NT2/D1 (cell line): Measurements from ENCODE around the gene DMRTC1B.
"Not testable (repeated sequence)": the region's sequence is repeated elsewhere in the genome, so short reads cannot be mapped to it uniquely, and the experiment has no call there.

Source experiments
- DNase-seq: peaks from one replicate; pipeline ENCODE4 v3.0.0-alpha.2; 2011; ENCODE audit warnings: low read depth, low spot score
- H3K27me3 ChIP-seq: 2 replicates; pipeline ENCODE4 v1.6.0; 2011; ENCODE audit warnings: mild to moderate bottlenecking; ENCODE audit not compliant: insufficient read length, insufficient read depth
- H3K36me3 ChIP-seq: 2 replicates; pipeline ENCODE4 v1.6.1; 2011; ENCODE audit warnings: mild to moderate bottlenecking, low read length, mixed read lengths; ENCODE audit not compliant: insufficient read depth, insufficient read length
- H3K4me1 ChIP-seq: 2 replicates; pipeline ENCODE4 v1.5.1; 2011; ENCODE audit not compliant: insufficient read depth, insufficient read length
- H3K4me3 ChIP-seq: 2 replicates; pipeline ENCODE4 v1.5.1; 2011; ENCODE audit warnings: low read depth; ENCODE audit not compliant: insufficient read length
- H3K9ac ChIP-seq: 2 replicates; pipeline ENCODE4 v1.6.0; 2011; ENCODE audit warnings: low read depth; ENCODE audit not compliant: insufficient read length
- H3K9me3 ChIP-seq: 2 replicates; pipeline ENCODE4 v1.5.1; 2011; ENCODE audit warnings: mild to moderate bottlenecking, low read length; ENCODE audit not compliant: insufficient read depth

Gene DMRTC1B

DNA sequence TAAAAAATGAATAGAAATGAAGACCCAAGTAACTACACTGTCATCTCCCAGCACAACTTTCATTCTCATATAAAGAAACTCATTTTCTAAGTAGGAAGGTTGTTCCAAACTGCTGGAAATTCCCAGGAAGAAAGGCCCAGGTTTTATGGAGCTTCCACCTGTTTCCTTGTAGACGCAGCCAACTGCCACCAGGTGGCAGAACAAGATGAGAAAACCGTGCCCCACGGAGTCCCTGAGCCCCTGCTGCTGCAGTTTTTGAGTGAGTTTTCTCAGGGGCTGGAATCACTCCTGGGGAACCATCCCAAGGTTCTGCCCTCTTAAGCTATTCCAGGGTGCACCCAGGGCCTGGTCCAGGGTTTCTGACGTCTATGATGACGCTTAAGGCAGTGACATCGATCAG, 7.3 kb downstream of the DMRTC1B start:
- H3K36me3 ChIP-seq, H3K27me3 ChIP-seq, H3K4me3 ChIP-seq, H3K9me3 ChIP-seq, H3K4me1 ChIP-seq, H3K9ac ChIP-seq, DNase-seq: not testable (repeated sequence)

DNA sequence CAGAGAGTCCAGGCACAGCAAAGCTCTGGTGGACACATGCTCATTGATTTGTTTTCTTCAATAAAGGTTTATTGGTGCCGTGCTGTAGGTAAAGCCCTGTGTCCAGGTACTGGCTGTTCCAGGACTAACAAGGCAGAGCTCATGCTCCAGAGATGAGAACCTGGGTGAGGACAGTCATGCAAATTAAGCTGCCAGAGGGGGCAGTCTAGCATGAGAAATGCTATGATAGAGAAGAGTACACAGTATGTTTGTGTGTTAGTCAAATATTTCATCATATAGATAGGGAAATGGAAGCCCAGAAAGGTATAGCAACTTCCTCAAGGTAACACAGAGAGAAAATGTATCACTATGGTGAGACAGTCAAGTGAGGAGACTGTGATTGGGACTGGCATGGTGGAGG, 11.5 kb downstream of the DMRTC1B start:
- not testable (repeated sequence) for DNase-seq, H3K9ac ChIP-seq, H3K4me3 ChIP-seq, H3K4me1 ChIP-seq, H3K36me3 ChIP-seq, H3K27me3 ChIP-seq, H3K9me3 ChIP-seq

DNA sequence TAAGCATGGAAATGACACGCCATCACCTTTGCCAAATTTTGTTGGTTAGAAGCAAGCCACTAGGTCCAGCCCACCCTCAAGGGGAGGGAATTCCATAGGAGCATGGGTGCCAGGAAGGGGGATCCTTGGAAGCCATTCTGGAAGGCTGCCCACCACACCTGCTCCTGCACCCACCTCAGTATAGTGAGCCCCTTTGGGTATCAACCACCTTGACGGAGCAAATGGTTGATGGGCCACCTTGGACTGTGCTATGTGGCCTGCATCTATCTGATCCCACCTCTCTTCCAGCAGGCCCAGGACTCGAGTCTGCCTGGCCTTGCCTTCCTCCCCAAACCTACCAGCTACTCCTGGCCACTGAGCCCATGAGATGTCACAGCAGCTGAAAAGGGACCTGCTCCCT, 13.7 kb downstream of the DMRTC1B start:
- not testable (repeated sequence) for H3K4me3 ChIP-seq, H3K9ac ChIP-seq, H3K36me3 ChIP-seq, H3K9me3 ChIP-seq, H3K27me3 ChIP-seq, H3K4me1 ChIP-seq, DNase-seq

DNA sequence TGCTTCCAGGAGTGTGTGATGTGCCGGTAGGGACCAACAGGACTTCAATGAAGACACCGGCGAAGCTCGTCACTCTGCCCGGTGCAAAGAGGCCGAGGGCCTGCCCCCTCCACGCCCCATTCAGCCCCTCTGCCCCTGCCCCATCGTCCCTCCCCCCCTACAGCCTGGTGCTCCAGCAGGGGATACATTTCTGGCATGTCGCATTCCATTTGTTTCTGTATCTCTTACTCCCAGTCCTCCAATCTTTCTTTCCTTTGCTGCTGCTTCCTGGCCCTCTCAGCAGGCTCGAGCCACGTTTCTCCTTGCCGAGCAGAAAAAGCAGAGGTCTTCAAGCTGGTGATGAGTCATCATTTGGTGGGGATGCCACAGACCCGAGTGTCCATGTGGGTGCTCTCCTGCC, 31.4 kb downstream of the DMRTC1B start, which contains the start of gene FAM236D:
Gene FAM236D, minus strand, starts transcription at position 101 of the 400 bp plus-strand sequence. Its CDS starts 100 bp downstream, at position 1.
- H3K9ac ChIP-seq, H3K4me1 ChIP-seq, H3K9me3 ChIP-seq, H3K27me3 ChIP-seq, H3K36me3 ChIP-seq, DNase-seq, H3K4me3 ChIP-seq: not testable (repeated sequence)

DNA sequence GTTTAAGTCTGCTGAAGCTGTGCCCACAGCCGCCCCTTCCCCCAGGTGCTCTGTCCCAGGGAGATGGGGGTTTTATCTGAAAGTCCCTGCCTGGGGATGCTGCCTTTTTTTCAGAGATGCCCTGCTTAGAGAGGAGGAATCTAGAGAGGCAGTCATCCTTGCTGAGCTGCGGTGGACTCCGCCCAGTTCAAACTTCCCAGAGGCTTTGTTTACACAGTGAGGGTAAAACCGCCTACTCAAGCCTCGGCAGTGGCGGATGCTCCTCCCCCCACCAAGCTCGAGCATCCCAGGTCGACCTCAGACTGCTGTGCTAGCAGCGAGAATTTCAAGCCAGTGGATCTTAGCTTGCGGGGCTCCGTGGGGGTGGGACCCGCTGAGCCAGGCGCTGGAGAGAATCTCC, 54.0 kb downstream of the DMRTC1B start:
- not testable (repeated sequence) for H3K4me3 ChIP-seq, H3K27me3 ChIP-seq, H3K36me3 ChIP-seq, H3K9ac ChIP-seq, DNase-seq, H3K4me1 ChIP-seq, H3K9me3 ChIP-seq

DNA sequence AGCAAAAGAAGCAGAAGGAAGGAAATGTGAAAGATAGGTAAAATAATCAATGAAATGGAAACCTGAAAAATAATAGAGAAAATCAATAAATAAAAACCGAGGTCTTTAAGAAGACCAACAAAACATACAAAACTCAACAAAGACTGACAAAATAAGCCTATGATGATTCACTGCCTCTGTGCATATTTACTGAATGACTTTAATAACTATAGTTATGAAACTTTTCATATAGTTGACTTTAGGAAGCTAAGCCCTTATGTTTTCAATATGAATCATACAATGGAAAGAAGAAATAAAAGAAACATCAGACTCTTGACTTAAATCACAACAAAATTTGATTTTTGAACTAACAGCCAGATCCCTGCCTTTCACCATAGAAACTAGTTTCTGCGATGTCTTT, 60.8 kb downstream of the DMRTC1B start:
- not testable (repeated sequence) for H3K9ac ChIP-seq, H3K9me3 ChIP-seq, H3K36me3 ChIP-seq, DNase-seq, H3K4me1 ChIP-seq, H3K27me3 ChIP-seq, H3K4me3 ChIP-seq

DNA sequence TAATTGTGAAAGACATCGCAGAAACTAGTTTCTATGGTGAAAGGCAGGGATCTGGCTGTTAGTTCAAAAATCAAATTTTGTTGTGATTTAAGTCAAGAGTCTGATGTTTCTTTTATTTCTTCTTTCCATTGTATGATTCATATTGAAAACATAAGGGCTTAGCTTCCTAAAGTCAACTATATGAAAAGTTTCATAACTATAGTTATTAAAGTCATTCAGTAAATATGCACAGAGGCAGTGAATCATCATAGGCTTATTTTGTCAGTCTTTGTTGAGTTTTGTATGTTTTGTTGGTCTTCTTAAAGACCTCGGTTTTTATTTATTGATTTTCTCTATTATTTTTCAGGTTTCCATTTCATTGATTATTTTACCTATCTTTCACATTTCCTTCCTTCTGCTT, 106.2 kb downstream of the DMRTC1B start:
- H3K27me3 ChIP-seq, H3K4me3 ChIP-seq, DNase-seq, H3K36me3 ChIP-seq, H3K4me1 ChIP-seq, H3K9me3 ChIP-seq, H3K9ac ChIP-seq: not testable (repeated sequence)

DNA sequence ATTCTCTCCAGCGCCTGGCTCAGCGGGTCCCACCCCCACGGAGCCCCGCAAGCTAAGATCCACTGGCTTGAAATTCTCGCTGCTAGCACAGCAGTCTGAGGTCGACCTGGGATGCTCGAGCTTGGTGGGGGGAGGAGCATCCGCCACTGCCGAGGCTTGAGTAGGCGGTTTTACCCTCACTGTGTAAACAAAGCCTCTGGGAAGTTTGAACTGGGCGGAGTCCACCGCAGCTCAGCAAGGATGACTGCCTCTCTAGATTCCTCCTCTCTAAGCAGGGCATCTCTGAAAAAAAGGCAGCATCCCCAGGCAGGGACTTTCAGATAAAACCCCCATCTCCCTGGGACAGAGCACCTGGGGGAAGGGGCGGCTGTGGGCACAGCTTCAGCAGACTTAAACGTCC, 113.0 kb downstream of the DMRTC1B start:
- H3K9ac ChIP-seq, H3K27me3 ChIP-seq, DNase-seq, H3K4me1 ChIP-seq, H3K36me3 ChIP-seq, H3K4me3 ChIP-seq, H3K9me3 ChIP-seq: not testable (repeated sequence)
